A204.1 (cell line): ENCODE results near the gene TSHZ1.
A peak's percentile ranks its signal among the peaks of the same experiment; 100 is the strongest.

ENCODE experiments used
- FAIRE-seq: peaks from 2 replicates; lab custom pipeline; 2012; peaks lifted over from hg19 to GRCh38; lab: Jason Lieb, UNC

Gene TSHZ1

GRCh38 chr18:75223687-75224347 is 13.2 kb downstream of the TSHZ1 start:
- FAIRE-seq, result no peak

GRCh38 chr18:75226286-75226955 is 15.8 kb downstream of the TSHZ1 start:
- no peak for FAIRE-seq

- no peak for FAIRE-seq
These were observed 16.3 kb downstream of the TSHZ1 start for GRCh38 chr18:75226956-75227316.

- FAIRE-seq, result no peak
These were observed 17.1 kb downstream of the TSHZ1 start for GRCh38 chr18:75227535-75228296.

GRCh38 chr18:75228967-75229366 is 18.4 kb downstream of the TSHZ1 start:
- FAIRE-seq, result no peak

- no peak for FAIRE-seq
These were observed 18.8 kb downstream of the TSHZ1 start for GRCh38 chr18:75229437-75229836.

- FAIRE-seq, result no peak
These were observed 19.8 kb downstream of the TSHZ1 start for GRCh38 chr18:75230163-75231052.

GRCh38 chr18:75231053-75231406 is 20.4 kb downstream of the TSHZ1 start:
- FAIRE-seq, result no peak

GRCh38 chr18:75234901-75235300 is 24.3 kb downstream of the TSHZ1 start:
- no peak for FAIRE-seq

GRCh38 chr18:75235896-75236295 is 25.3 kb downstream of the TSHZ1 start:
- FAIRE-seq, result no peak

- FAIRE-seq, result no peak
These were observed 27.5 kb downstream of the TSHZ1 start for GRCh38 chr18:75238100-75238499.

- FAIRE-seq, result no peak
These were observed 28.2 kb downstream of the TSHZ1 start for GRCh38 chr18:75238786-75239185.

- FAIRE-seq, result no peak
These were observed 29.8 kb downstream of the TSHZ1 start for GRCh38 chr18:75240433-75240832.

- no peak for FAIRE-seq
These were observed 31.1 kb downstream of the TSHZ1 start for GRCh38 chr18:75241705-75242104.

GRCh38 chr18:75244351-75245313 is 34.0 kb downstream of the TSHZ1 start:
- FAIRE-seq, result no peak

GRCh38 chr18:75246721-75247610 is 36.4 kb downstream of the TSHZ1 start:
- no peak for FAIRE-seq

GRCh38 chr18:75247611-75248421 is 37.2 kb downstream of the TSHZ1 start:
- peak; percentile 85 for FAIRE-seq

- FAIRE-seq, result no peak
These were observed 38.0 kb downstream of the TSHZ1 start for GRCh38 chr18:75248426-75249174.

- FAIRE-seq, result no peak
These were observed 38.5 kb downstream of the TSHZ1 start for GRCh38 chr18:75249175-75249518.
